Inferior parietal cortex (tissue), 1 donor: ENCODE data around the gene LIPI.
A peak's percentile ranks its signal among the peaks of the same experiment; 100 is the strongest.
"Not testable (repeated sequence)": the region's sequence is repeated elsewhere in the genome, so short reads cannot be mapped to it uniquely, and the experiment has no call there.

ENCODE experiments used
- DNase-seq: peaks from one replicate; pipeline ENCODE4 v3.0.0-alpha.2; 2016; ENCODE audit errors: extremely low spot score

LIPI gene

GRCh38 chr21:14119038-14119437 is 91.7 kb downstream of the LIPI start:
- no peak for DNase-seq

GRCh38 chr21:14116080-14116481 is 94.7 kb downstream of the LIPI start:
- no peak for DNase-seq

GRCh38 chr21:14115646-14116045 is 95.1 kb downstream of the LIPI start:
- no peak for DNase-seq

GRCh38 chr21:14114251-14114650 is 96.5 kb downstream of the LIPI start:
- DNase-seq: no peak

GRCh38 chr21:14104564-14104963 is 106.2 kb downstream of the LIPI start:
- not testable (repeated sequence) for DNase-seq

GRCh38 chr21:14099570-14099969 is 111.2 kb downstream of the LIPI start:
- no peak for DNase-seq

- DNase-seq: no peak
These were observed 112.8 kb downstream of the LIPI start for GRCh38 chr21:14097881-14098499.

GRCh38 chr21:14096577-14096976 is 114.2 kb downstream of the LIPI start:
- no peak for DNase-seq

- no peak for DNase-seq
These were observed 114.6 kb downstream of the LIPI start for GRCh38 chr21:14096172-14096571.

- no peak for DNase-seq
These were observed 115.7 kb downstream of the LIPI start for GRCh38 chr21:14095056-14095455.

GRCh38 chr21:14092834-14093560 is 117.8 kb downstream of the LIPI start:
- DNase-seq: no peak

- DNase-seq: peak; percentile 18
These were observed 120.6 kb downstream of the LIPI start for GRCh38 chr21:14090184-14090583.

- no peak for DNase-seq
These were observed 122.4 kb downstream of the LIPI start for GRCh38 chr21:14088391-14088790.

GRCh38 chr21:14086553-14086952 is 124.2 kb downstream of the LIPI start:
- no peak for DNase-seq

GRCh38 chr21:14084701-14085100 is 126.1 kb downstream of the LIPI start:
- no peak for DNase-seq

GRCh38 chr21:14084068-14084501 is 126.7 kb downstream of the LIPI start:
- DNase-seq: no peak

- no peak for DNase-seq
These were observed 130.0 kb downstream of the LIPI start for GRCh38 chr21:14080764-14081096.

GRCh38 chr21:14080040-14080763 is 130.6 kb downstream of the LIPI start:
- no peak for DNase-seq

- DNase-seq: no peak
These were observed 131.9 kb downstream of the LIPI start for GRCh38 chr21:14078746-14079375.

- DNase-seq: no peak
These were observed 134.5 kb downstream of the LIPI start for GRCh38 chr21:14076143-14076806.

- DNase-seq: no peak
These were observed 135.2 kb downstream of the LIPI start for GRCh38 chr21:14075346-14076142.
